Thyroid gland (tissue), 4 donors: ENCODE measurements around the gene HS6ST3. TPM values are rescaled to one million over a fixed set of nuclear protein-coding genes. Genes with fewer than 3 reads are reported as not detected.

Experiments used
- DNase-seq, 2 donors: peaks; one replicate each; pipeline ENCODE4 v3.0.0-alpha.2; 2019
- H3K27ac ChIP-seq, 3 donors: fragments of 200-600 bp; sonication (generic); 1 replicate in 2 of 3; 2 replicates in 1 of 3; pipeline ENCODE4 v1.5.1; 2016 to 2019; ENCODE audit warnings: mild to moderate bottlenecking in 1 of 3, moderate library complexity in 1 of 3
- H3K27me3 ChIP-seq: fragments of 200-600 bp; sonication (generic); one replicate; pipeline ENCODE4 v1.5.1; 2019
- H3K36me3 ChIP-seq, 2 donors: fragments of 200-600 bp; sonication (generic); one replicate each; pipeline ENCODE4 v1.5.1; 2016 to 2019
- H3K4me1 ChIP-seq, 2 donors: fragments of 200-600 bp; sonication (generic); one replicate each; pipeline ENCODE4 v1.5.1; 2017 to 2019
- H3K4me3 ChIP-seq, 3 donors: fragments of 200-600 bp; sonication (generic); replicated peaks in 1 of 3; 1 replicate in 2 of 3; 2 replicates in 1 of 3; pipeline ENCODE4 v1.5.1; 2016; ENCODE audit warnings: mild to moderate bottlenecking in 1 of 3
- H3K9me3 ChIP-seq: fragments of 200-600 bp; sonication (generic); one replicate; pipeline ENCODE4 v1.5.1; 2017
- POLR2A ChIP-seq, 2 donors: fragments of 450-650 bp; IDR thresholded peaks; one replicate each; pipeline ENCODE4 v1.6.1; 2017; ENCODE audit warnings: antibody characterized with exemption in 2 of 2, mild to moderate bottlenecking in 2 of 2, moderate library complexity in 1 of 2
- WGBS, 2 donors: methylation state at CpG; one replicate each; pipeline ENCODE4 v1.1.5; 2017; 5-methylcytosine and 5-hydroxymethylcytosine counted together
- intact Hi-C: fragments of 100-400 bp; cut with DNase I; formaldehyde crosslinking; loops from one replicate; pipeline ENCODE4 v1.15.1; 2023
- total RNA-seq, 4 donors: library from RNA; depleted of rRNA; stranded (reverse); fragments of >200 nt; gene quantifications; one replicate each; pipeline ENCODE4 v1.2.3, GENCODE V29; 2016
- TF ChIP-seq, protein P1 (sequence below), 6 experiments: fragments of 200-600 bp in 3 of 6; fragments of 450-650 bp in 3 of 6; sonication (generic) in 3 of 6; IDR thresholded peaks; one replicate each; pipeline ENCODE4 v1.5.1; 2016 to 2019; ENCODE audit warnings: antibody characterized with exemption in 6 of 6, mild to moderate bottlenecking in 2 of 6, inconsistent platforms in 1 of 6, moderate library complexity in 1 of 6

Gene HS6ST3
- total RNA-seq, 4 donors from 2014 or later = 2.0 to 5.8 (median 5.0) TPM

DNA sequence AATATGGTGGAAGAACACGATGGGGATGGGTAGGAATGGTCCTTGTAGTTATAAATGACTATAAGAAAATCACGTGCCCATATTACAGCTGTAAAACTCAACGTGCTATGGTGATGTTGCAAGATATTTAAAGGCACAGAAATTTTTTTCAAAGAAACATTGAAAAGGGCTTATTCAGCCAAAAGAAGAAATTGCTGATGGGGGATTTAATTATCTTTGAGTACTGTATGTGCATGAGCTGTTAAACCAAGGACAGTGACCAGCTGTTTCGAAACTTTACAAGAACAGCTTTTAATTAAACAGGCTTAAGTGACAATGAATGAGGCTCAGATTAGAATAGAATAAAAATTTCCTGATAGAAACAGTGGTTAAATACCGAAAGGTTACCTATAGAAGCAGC, 339.0 kb downstream of the HS6ST3 start:
- TF ChIP-seq, protein P1, sequence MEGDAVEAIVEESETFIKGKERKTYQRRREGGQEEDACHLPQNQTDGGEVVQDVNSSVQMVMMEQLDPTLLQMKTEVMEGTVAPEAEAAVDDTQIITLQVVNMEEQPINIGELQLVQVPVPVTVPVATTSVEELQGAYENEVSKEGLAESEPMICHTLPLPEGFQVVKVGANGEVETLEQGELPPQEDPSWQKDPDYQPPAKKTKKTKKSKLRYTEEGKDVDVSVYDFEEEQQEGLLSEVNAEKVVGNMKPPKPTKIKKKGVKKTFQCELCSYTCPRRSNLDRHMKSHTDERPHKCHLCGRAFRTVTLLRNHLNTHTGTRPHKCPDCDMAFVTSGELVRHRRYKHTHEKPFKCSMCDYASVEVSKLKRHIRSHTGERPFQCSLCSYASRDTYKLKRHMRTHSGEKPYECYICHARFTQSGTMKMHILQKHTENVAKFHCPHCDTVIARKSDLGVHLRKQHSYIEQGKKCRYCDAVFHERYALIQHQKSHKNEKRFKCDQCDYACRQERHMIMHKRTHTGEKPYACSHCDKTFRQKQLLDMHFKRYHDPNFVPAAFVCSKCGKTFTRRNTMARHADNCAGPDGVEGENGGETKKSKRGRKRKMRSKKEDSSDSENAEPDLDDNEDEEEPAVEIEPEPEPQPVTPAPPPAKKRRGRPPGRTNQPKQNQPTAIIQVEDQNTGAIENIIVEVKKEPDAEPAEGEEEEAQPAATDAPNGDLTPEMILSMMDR (IDR thresholded peaks at IDR 0.05) = no peak
- no peak for TF ChIP-seq POLR2A (IDR thresholded peaks at IDR 0.05)
- no peak for DNase-seq
- WGBS, 2 donors = 86 to 87% methylated on average over 5 of the region's 5 CpGs
- no peaks in the 10 kb centered on the region for H3K9me3 ChIP-seq
- H3K4me3 ChIP-seq = no peak overlapping the region
- H3K4me1 ChIP-seq = no peaks in the 10 kb centered on the region
- intact Hi-C loops = no loop called here
- no peaks in the 10 kb centered on the region for H3K36me3 ChIP-seq
- no peaks in the 10 kb centered on the region for H3K27me3 ChIP-seq
- no peak overlapping the region for H3K27ac ChIP-seq

DNA sequence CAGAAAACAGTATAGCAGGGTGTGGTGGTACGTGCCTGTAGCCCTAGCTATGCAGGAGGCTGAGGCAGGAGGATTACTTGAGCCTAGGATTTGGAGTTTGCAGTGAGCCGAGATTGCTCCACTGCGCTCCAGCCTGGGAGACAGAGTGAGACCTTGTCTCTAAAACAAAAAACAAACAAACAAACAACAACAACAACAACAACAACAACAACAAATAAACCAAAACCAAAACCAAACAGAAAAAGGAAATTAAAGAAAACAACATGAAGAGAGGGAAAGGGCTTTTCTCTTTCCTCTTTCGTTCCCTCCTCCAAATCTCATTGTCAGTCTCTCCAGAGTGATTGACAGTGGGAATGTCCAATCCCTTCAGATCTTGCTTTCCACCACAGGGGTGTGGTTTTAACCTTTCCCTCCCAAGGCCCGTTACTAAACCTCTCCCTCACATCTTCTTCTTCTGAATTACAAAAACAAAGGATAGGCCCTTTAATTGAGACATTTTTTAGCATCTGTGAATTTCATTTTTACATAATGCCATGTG, 341.2 kb downstream of the HS6ST3 start:
- intact Hi-C loops = no loop called here
- Histone ChIP-seq H3K9me3 (no peaks in the 10 kb centered on the region), H3K36me3 (no peaks in the 10 kb centered on the region), H3K4me3 (no peak overlapping the region), H3K27me3 (no peaks in the 10 kb centered on the region), H3K4me1 (no peaks in the 10 kb centered on the region), H3K27ac (no peak overlapping the region)
- DNase-seq = no peak
- 78 to 95% methylated on average over 5 of the region's 5 CpGs for whole genome bisulfite sequencing, 2 donors
- TF ChIP-seq, protein P1 (IDR thresholded peaks at IDR 0.05) = no peak
- TF ChIP-seq POLR2A (IDR thresholded peaks at IDR 0.05) = no peak

DNA sequence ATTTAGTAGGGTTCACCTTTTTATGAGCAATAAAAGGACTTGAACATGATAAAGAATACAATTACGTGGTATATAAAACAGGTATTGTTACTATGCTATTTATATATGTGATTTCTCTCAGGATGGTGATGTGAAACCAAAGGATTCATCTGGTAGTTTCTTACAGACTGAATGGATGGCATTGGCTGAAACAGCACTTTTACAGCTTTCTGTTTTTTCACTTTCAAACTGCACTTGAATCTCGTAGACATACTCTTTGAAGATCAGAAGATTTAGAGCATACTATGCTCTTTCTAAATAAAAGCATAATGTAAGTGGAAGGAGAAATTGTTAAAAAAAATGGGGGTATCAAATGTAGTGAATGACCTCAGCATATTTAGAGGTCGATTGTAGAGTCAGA, 354.8 kb downstream of the HS6ST3 start:
- Histone ChIP-seq H3K27ac (no peak overlapping the region), H3K36me3 (no peaks in the 10 kb centered on the region), H3K9me3 (no peaks in the 10 kb centered on the region), H3K27me3 (no peaks in the 10 kb centered on the region), H3K4me3 (no peak overlapping the region), H3K4me1 (no peaks in the 10 kb centered on the region)
- DNase-seq = no peak
- intact Hi-C loops = no loop called here
- WGBS, 2 donors = 64 to 72% methylated on average over 3 of the region's 3 CpGs
- TF ChIP-seq, protein P1 (IDR thresholded peaks at IDR 0.05) = no peak
- no peak for TF ChIP-seq POLR2A (IDR thresholded peaks at IDR 0.05)

DNA sequence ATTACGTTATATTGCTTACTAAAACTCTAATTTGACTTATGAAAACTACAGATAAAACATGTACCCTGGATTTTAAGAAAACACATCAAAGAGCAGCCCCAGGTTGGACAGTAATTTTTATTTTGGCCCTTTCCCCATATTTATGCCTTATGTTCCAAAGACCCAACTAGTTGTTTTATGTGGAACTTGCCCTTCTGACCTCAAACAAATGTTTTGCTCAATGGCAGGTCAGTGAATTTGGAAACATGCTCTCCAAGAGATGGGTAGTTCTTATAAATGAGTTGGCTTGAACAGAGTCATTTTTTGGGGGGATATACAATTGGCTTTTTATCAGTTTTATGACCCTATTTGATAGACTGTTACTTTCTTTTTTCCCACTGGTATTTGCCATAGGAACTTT, 360.0 kb downstream of the HS6ST3 start:
- H3K27me3 ChIP-seq = no peaks in the 10 kb centered on the region
- intact Hi-C loops = no loop called here
- H3K4me1 ChIP-seq = no peaks in the 10 kb centered on the region
- H3K4me3 ChIP-seq = no peak overlapping the region
- H3K27ac ChIP-seq = no peak overlapping the region
- no peaks in the 10 kb centered on the region for H3K9me3 ChIP-seq
- TF ChIP-seq, protein P1 (IDR thresholded peaks at IDR 0.05) = no peak
- 76 to 85% methylated on average over 1 of the region's 1 CpG for WGBS, 2 donors
- H3K36me3 ChIP-seq = no peaks in the 10 kb centered on the region
- no peak for DNase-seq

DNA sequence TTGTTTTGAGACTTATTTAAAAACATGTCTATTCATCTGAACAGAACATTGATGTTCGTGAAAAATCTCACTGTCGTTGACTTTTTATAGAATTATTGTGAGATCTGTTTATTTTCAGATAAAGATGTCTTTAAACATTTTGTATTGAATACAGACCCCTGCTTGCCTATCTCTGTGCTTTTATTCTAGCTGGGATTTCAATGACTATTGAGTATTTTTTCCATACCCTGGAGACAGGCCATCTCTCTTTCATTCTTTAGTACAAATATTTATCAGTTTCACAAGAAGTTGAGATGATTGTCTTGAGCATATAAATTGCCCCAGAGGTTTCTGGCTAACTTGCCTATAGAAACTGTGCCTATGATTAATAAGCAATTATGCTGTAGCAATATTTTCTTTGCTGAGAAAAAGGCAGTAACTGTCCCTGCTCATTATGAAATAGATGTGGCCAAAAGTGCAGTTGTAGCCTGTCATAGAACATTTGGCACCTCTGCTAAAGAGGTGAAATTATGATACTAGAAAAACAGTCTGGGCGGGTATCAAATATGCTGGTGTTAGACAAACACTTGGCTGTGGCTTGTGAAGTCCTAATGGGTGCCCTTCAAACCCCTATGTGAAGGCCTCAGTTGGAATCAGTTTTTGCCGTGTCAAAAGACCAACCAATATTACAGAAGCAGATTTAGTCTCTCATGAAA, 360.6 kb downstream of the HS6ST3 start:
- TF ChIP-seq, protein P1 (IDR thresholded peaks at IDR 0.05) = no peak
- TF ChIP-seq POLR2A (IDR thresholded peaks at IDR 0.05) = no peak
- Histone ChIP-seq H3K27ac (no peak overlapping the region), H3K9me3 (no peaks in the 10 kb centered on the region), H3K4me3 (no peak overlapping the region), H3K27me3 (no peaks in the 10 kb centered on the region), H3K36me3 (no peaks in the 10 kb centered on the region), H3K4me1 (no peaks in the 10 kb centered on the region)
- DNase-seq = no peak
- intact Hi-C loops = no loop called here
- WGBS, 2 donors = 81 to 88% methylated on average over 4 of the region's 4 CpGs
